Loucy (cell line): ENCODE results near the gene SAMD4A.

Experiments
- EZH2phosphoT487 ChIP-seq: fragments of 200-600 bp; IDR thresholded peaks from 2 replicates; pipeline ENCODE4 v1.6.1; 2018; ENCODE audit warnings: antibody characterized with exemption, mild to moderate bottlenecking, moderate library complexity, borderline replicate concordance
- TF ChIP-seq, protein P1 (sequence below): fragments of 200-600 bp; sonication (generic); conservative IDR thresholded peaks from 2 replicates; pipeline ENCODE4 v1.5.1; 2014; ENCODE audit warnings: mild to moderate bottlenecking, antibody characterized with exemption, low read length

DNA sequence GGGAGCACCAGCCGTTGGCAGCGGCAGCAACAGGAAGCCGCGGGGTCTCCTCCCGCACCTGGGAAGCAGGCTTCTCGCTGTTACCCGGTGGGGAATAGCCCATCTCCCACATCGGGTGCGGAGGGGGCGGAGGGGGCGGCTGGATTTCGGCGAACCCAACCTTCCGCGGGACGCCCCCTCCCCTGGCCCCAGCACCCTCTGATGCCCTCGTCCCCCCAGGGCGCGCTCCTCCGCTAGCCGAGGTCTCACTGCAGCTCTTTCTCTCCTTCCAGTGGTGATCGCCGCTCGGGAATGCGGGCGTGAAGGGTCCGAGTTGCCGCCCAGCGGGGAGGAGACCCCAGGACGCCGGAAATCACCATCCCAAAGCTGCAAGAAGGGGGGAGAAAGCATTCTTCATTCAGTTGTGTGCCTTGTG lies 303 bp downstream of the SAMD4A start:
- TF ChIP-seq, protein P1, sequence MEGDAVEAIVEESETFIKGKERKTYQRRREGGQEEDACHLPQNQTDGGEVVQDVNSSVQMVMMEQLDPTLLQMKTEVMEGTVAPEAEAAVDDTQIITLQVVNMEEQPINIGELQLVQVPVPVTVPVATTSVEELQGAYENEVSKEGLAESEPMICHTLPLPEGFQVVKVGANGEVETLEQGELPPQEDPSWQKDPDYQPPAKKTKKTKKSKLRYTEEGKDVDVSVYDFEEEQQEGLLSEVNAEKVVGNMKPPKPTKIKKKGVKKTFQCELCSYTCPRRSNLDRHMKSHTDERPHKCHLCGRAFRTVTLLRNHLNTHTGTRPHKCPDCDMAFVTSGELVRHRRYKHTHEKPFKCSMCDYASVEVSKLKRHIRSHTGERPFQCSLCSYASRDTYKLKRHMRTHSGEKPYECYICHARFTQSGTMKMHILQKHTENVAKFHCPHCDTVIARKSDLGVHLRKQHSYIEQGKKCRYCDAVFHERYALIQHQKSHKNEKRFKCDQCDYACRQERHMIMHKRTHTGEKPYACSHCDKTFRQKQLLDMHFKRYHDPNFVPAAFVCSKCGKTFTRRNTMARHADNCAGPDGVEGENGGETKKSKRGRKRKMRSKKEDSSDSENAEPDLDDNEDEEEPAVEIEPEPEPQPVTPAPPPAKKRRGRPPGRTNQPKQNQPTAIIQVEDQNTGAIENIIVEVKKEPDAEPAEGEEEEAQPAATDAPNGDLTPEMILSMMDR = no peak
- no peak for TF ChIP-seq EZH2phosphoT487
